Hepatocyte (in vitro differentiated cells): Measurements from ENCODE around the gene RNF182. TPM values are rescaled to one million over a fixed set of nuclear protein-coding genes. Genes with fewer than 3 reads are reported as not detected.

Experiments
- DNase-seq: peaks from one replicate; pipeline ENCODE4 v3.0.0-alpha.2; 2016; ENCODE audit warnings: low spot score
- H2AFZ ChIP-seq: fragments of 200-600 bp; sonication (generic); 2 replicates; pipeline ENCODE4 v1.6.0; 2016; ENCODE audit warnings: antibody characterized with exemption, mild to moderate bottlenecking
- H3K27ac ChIP-seq: fragments of 200-600 bp; sonication (generic); 2 replicates; pipeline ENCODE4 v1.5.1; 2016; ENCODE audit warnings: mild to moderate bottlenecking
- H3K27me3 ChIP-seq: fragments of 200-600 bp; sonication (generic); 2 replicates; pipeline ENCODE4 v1.6.1; 2016
- H3K36me3 ChIP-seq: fragments of 200-600 bp; sonication (generic); replicated peaks from 2 replicates; pipeline ENCODE4 v1.5.1; 2016; ENCODE audit warnings: low read depth; ENCODE audit not compliant: insufficient read depth
- H3K4me1 ChIP-seq: fragments of 200-600 bp; sonication (generic); 2 replicates; pipeline ENCODE4 v1.5.1; 2016; ENCODE audit warnings: mild to moderate bottlenecking, moderate library complexity; ENCODE audit not compliant: insufficient read depth
- H3K4me2 ChIP-seq: fragments of 200-600 bp; sonication (generic); 2 replicates; pipeline ENCODE4 v1.6.0; 2016
- H3K4me3 ChIP-seq: fragments of 200-600 bp; sonication (generic); 2 replicates; pipeline ENCODE4 v1.5.1; 2016; ENCODE audit warnings: mild to moderate bottlenecking
- H3K79me2 ChIP-seq: fragments of 200-600 bp; sonication (generic); 2 replicates; pipeline ENCODE4 v1.6.0; 2017; ENCODE audit warnings: mild to moderate bottlenecking
- H3K9me2 ChIP-seq: fragments of 200-600 bp; sonication (generic); replicated peaks from 2 replicates; pipeline ENCODE4 v1.6.0; 2017; ENCODE audit warnings: mild to moderate bottlenecking; ENCODE audit not compliant: insufficient read depth
- H3K9me3 ChIP-seq: fragments of 200-600 bp; sonication (generic); 2 replicates; pipeline ENCODE4 v1.5.1; 2016; ENCODE audit warnings: low read depth, mild to moderate bottlenecking
- H4K20me1 ChIP-seq: fragments of 200-600 bp; sonication (generic); 2 replicates; pipeline ENCODE4 v1.6.0; 2016; ENCODE audit warnings: mild to moderate bottlenecking; ENCODE audit not compliant: insufficient read depth, poor library complexity, severe bottlenecking
- EZH2 ChIP-seq: fragments of 200-600 bp; sonication (generic); IDR thresholded peaks from 2 replicates; pipeline ENCODE4 v1.6.1; 2016; ENCODE audit warnings: antibody characterized with exemption, mild to moderate bottlenecking, borderline replicate concordance
- EZH2phosphoT487 ChIP-seq: fragments of 200-600 bp; sonication (generic); IDR thresholded peaks from one replicate; pipeline ENCODE4 v1.6.1; 2018; ENCODE audit warnings: antibody characterized with exemption, mild to moderate bottlenecking, low read depth, moderate library complexity; ENCODE audit not compliant: unreplicated experiment, severe bottlenecking
- WGBS: methylation state at CpG from one replicate; pipeline ENCODE4 v1.1.6; 2016; ENCODE audit warnings: low lambda C conversion rate; ENCODE audit errors: missing lambda C conversion rate; 5-methylcytosine and 5-hydroxymethylcytosine counted together
- polyA plus RNA-seq: library from polyadenylated mRNA; unstranded; fragments of >200 nt; fragmentation: Nextera tagmentation; extraction: Ambion mirVana; gene quantifications from 2 replicates; pipeline ENCODE4 v1.2.1, GENCODE V29; 2016
- total RNA-seq: library from RNA; depleted of rRNA; stranded (reverse); fragments of >200 nt; gene quantifications from 2 replicates; pipeline ENCODE4 v1.2.3, GENCODE V29; 2014
- TF ChIP-seq, protein P1 (sequence below): fragments of 200-600 bp; sonication (generic); IDR thresholded peaks from 2 replicates; pipeline ENCODE4 v1.5.1; 2016; ENCODE audit warnings: antibody characterized with exemption, mild to moderate bottlenecking; ENCODE audit not compliant: poor library complexity

The RNF182 gene
- total and polyA plus RNA-seq, 2 experiments from 2014 or later, result 2.0 TPM; not detected in 1

DNA sequence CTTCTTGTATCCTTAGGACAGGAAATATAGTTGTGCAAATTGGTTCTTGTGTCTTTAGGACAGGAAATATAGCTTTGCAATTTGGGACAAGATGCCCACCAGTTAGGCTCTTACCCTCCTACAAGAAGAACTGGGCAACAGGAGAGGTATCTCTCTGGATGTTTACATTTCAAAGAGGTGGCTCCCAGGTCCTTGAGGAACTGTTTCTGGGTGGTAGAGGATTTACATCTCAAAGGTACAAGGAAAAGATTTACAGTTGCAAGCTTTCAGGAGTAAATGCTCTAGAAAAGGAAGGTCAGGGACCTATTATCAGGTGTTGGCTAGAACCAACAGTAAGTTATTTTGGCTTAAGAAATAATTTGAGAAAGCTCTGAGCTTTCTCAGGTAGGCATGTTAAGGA, 19.2 kb downstream of the RNF182 start:
- H3K27ac ChIP-seq, result no peak overlapping the region
- H3K79me2 ChIP-seq, result no peaks in the 10 kb centered on the region
- H3K9me2 ChIP-seq, result no peaks in the 10 kb centered on the region
- H3K4me3 ChIP-seq, result no peak overlapping the region
- no peaks in the 10 kb centered on the region for H3K36me3 ChIP-seq
- H3K4me1 ChIP-seq, result no peaks in the 10 kb centered on the region
- TF ChIP-seq EZH2phosphoT487 (no peak), EZH2 (no peak)
- TF ChIP-seq, protein P1, sequence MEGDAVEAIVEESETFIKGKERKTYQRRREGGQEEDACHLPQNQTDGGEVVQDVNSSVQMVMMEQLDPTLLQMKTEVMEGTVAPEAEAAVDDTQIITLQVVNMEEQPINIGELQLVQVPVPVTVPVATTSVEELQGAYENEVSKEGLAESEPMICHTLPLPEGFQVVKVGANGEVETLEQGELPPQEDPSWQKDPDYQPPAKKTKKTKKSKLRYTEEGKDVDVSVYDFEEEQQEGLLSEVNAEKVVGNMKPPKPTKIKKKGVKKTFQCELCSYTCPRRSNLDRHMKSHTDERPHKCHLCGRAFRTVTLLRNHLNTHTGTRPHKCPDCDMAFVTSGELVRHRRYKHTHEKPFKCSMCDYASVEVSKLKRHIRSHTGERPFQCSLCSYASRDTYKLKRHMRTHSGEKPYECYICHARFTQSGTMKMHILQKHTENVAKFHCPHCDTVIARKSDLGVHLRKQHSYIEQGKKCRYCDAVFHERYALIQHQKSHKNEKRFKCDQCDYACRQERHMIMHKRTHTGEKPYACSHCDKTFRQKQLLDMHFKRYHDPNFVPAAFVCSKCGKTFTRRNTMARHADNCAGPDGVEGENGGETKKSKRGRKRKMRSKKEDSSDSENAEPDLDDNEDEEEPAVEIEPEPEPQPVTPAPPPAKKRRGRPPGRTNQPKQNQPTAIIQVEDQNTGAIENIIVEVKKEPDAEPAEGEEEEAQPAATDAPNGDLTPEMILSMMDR, result no peak
- no peaks in the 10 kb centered on the region for H3K27me3 ChIP-seq
- DNase-seq, result no peak
- H3K9me3 ChIP-seq, result peaks cover 5% of the 10 kb centered on the region
- H3K4me2 ChIP-seq, result no peak overlapping the region
- no peak overlapping the region for H2AFZ ChIP-seq
- no peaks in the 10 kb centered on the region for H4K20me1 ChIP-seq

DNA sequence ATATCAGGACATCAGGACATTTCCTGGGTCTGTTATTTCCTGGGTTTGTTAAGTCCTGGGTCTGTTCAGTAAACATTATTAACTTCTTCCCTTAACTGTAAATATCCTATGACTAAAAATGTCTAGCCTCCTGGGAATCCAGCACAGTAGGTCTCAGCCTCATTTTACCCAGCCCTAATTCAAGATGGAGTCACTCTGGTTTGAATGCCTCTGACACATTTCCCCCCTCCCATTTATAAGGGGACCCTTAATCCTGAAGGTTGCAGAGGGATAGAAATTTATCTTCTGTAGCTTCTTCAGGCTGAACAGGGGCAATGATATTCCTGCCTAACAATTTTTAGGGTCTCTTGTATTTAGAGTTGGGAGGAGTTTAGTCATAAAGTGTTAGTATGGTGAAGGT, 21.8 kb downstream of the RNF182 start:
- peaks cover 5% of the 10 kb centered on the region for H3K9me3 ChIP-seq
- H3K27me3 ChIP-seq, result no peaks in the 10 kb centered on the region
- TF ChIP-seq EZH2phosphoT487 (no peak), EZH2 (no peak)
- TF ChIP-seq, protein P1, result no peak
- H3K79me2 ChIP-seq, result no peaks in the 10 kb centered on the region
- H3K9me2 ChIP-seq, result no peaks in the 10 kb centered on the region
- no peak for DNase-seq
- no peaks in the 10 kb centered on the region for H3K36me3 ChIP-seq
- no peak overlapping the region for H3K27ac ChIP-seq
- H2AFZ ChIP-seq, result no peak overlapping the region
- H3K4me2 ChIP-seq, result no peak overlapping the region
- no peaks in the 10 kb centered on the region for H4K20me1 ChIP-seq
- no peaks in the 10 kb centered on the region for H3K4me1 ChIP-seq
- H3K4me3 ChIP-seq, result no peak overlapping the region

DNA sequence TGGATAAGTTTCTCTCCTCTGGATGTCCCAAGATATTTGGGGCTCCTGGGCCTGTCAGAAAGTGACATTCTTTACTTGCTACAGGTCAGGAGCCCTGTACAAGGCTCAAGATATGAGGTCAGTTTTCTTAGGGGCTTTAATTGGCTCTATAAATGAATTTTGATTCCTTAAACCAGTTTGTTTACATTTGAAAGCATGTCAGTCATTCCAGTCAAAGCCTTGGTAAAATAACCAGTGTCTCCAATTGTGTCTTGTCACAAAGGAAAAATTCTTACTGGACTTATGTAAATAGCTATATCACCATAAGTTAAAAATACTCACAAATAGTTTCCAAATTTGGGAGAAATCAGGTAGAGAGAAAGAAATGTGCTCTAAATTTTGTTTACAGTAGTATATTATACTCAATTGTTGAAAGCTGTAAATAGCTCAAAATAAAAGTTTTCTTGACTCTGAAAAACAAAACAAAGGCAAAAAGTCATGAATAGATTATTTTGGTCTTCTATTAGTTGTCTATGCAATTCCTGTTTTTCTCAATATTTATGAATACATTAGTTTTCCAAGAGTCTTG, 22.9 kb downstream of the RNF182 start:
- TF ChIP-seq EZH2phosphoT487 (no peak), EZH2 (no peak)
- TF ChIP-seq, protein P1, result no peak
- Histone ChIP-seq H3K9me3 (peaks cover 5% of the 10 kb centered on the region), H3K79me2 (no peaks in the 10 kb centered on the region), H2AFZ (no peak overlapping the region), H3K27ac (no peak overlapping the region), H3K4me1 (no peaks in the 10 kb centered on the region), H3K4me2 (no peak overlapping the region), H3K36me3 (no peaks in the 10 kb centered on the region), H4K20me1 (no peaks in the 10 kb centered on the region), H3K9me2 (no peaks in the 10 kb centered on the region), H3K4me3 (no peak overlapping the region), H3K27me3 (no peaks in the 10 kb centered on the region)
- no peak for DNase-seq

DNA sequence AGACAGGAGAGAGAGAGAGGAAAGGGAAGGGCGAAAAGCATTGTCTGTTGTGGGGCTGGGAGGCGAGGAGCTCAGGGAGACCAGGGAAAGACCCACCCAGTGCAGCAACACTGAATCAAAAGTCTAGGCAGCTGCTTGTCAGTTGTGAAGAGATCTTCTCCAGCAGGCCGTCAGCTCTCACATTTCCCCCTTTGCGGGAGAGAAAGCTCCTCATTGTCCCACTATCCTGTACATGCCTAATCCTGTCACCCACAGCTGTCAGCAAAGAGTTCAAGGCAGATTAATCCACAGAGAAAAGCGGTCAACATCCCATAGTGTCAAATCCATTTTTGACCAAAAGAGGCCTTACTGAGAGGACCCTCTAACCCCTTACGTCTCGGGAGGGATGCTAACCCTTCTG, 27.3 kb downstream of the RNF182 start:
- Histone ChIP-seq H3K4me2 (no peak overlapping the region), H3K4me1 (no peaks in the 10 kb centered on the region), H4K20me1 (no peaks in the 10 kb centered on the region), H3K9me2 (no peaks in the 10 kb centered on the region), H2AFZ (no peak overlapping the region), H3K4me3 (no peak overlapping the region), H3K27me3 (no peaks in the 10 kb centered on the region), H3K9me3 (peaks cover 5% of the 10 kb centered on the region), H3K36me3 (no peaks in the 10 kb centered on the region), H3K27ac (no peak overlapping the region), H3K79me2 (no peaks in the 10 kb centered on the region)
- no peak for DNase-seq
- 85% methylated on average over 7 of the region's 7 CpGs for WGBS
- TF ChIP-seq, protein P1, result no peak
- TF ChIP-seq EZH2, result no peak
- TF ChIP-seq EZH2phosphoT487, result no peak
